ENCODE data around the gene TBCD.
A peak's percentile ranks its signal among the peaks of the same experiment; 100 is the strongest.

Gene TBCD

GRCh38 chr17:82751171-82751570 is 694 bp upstream of the TBCD start:
- DNase-seq (ENCODE audit: low read depth, low spot score), result no peak
- Histone ChIP-seq H3K27ac (peak overlapping the region; percentile 67; the same call in 1 of the 2 replicates), H3K9me3 (ENCODE audit: low read depth, low read length) (no peaks in the 10 kb centered on the region), H3K4me3 (no peak overlapping the region), H3K36me3 (ENCODE audit: insufficient read depth, low read length) (peaks cover 2% of the 10 kb centered on the region; the same call in 1 of the 2 replicates), H3K9ac (ENCODE audit: insufficient read length) (no peak overlapping the region)
- TF ChIP-seq FOXP2 (optimal IDR thresholded peaks at IDR 0.05; ENCODE audit: control extremely low read depth, extremely low read length, insufficient read depth), result no peak
- TF ChIP-seq EZH2 (IDR thresholded peaks at IDR 0.05), result no peak
- TF ChIP-seq POLR2AphosphoS5 (IDR thresholded peaks at IDR 0.05; ENCODE audit: borderline replicate concordance, low read depth, low read length), result no peak

- TF ChIP-seq EZH2 (IDR thresholded peaks at IDR 0.05), result no peak
- no peak for TF ChIP-seq FOXP2 (optimal IDR thresholded peaks at IDR 0.05; ENCODE audit: control extremely low read depth, extremely low read length, insufficient read depth)
- TF ChIP-seq POLR2AphosphoS5 (IDR thresholded peaks at IDR 0.05; ENCODE audit: borderline replicate concordance, low read depth, low read length), result no peak
- Histone ChIP-seq H3K9me3 (ENCODE audit: low read depth, low read length) (no peaks in the 10 kb centered on the region), H3K27ac (no peak overlapping the region), H3K36me3 (ENCODE audit: insufficient read depth, low read length) (peaks cover 10% of the 10 kb centered on the region; the same call in 1 of the 2 replicates), H3K4me3 (peak overlapping the region; percentile 98), H3K9ac (ENCODE audit: insufficient read length) (peak overlapping the region; percentile 81)
- no peak for DNase-seq (ENCODE audit: low read depth, low spot score)
These were observed 721 bp downstream of the TBCD start for GRCh38 chr17:82752371-82753200.

- DNase-seq (ENCODE audit: low read depth, low spot score), result no peak
- Histone ChIP-seq H3K9ac (ENCODE audit: insufficient read length) (peak overlapping the region; percentile 81), H3K9me3 (ENCODE audit: low read depth, low read length) (no peaks in the 10 kb centered on the region), H3K27ac (no peak overlapping the region), H3K36me3 (ENCODE audit: insufficient read depth, low read length) (peaks cover 13% of the 10 kb centered on the region; the same call in 1 of the 2 replicates), H3K4me3 (peak overlapping the region; percentile 98)
- TF ChIP-seq FOXP2 (optimal IDR thresholded peaks at IDR 0.05; ENCODE audit: control extremely low read depth, extremely low read length, insufficient read depth) (no peak), POLR2AphosphoS5 (IDR thresholded peaks at IDR 0.05; ENCODE audit: borderline replicate concordance, low read depth, low read length) (no peak), EZH2 (IDR thresholded peaks at IDR 0.05) (no peak)
These were observed 1.3 kb downstream of the TBCD start for GRCh38 chr17:82753201-82753464.

- Histone ChIP-seq H3K9me3 (ENCODE audit: low read depth, low read length) (no peaks in the 10 kb centered on the region), H3K9ac (ENCODE audit: insufficient read length) (no peak overlapping the region), H3K36me3 (ENCODE audit: insufficient read depth, low read length) (peaks cover 13% of the 10 kb centered on the region; the same call in 1 of the 2 replicates), H3K4me3 (peak overlapping the region; percentile 23; the same call in 1 of the 2 replicates), H3K27ac (peak overlapping the region; percentile 26; the same call in 1 of the 2 replicates)
- DNase-seq (ENCODE audit: low read depth, low spot score), result no peak
- no peak for TF ChIP-seq FOXP2 (optimal IDR thresholded peaks at IDR 0.05; ENCODE audit: control extremely low read depth, extremely low read length, insufficient read depth)
- TF ChIP-seq POLR2AphosphoS5 (IDR thresholded peaks at IDR 0.05; ENCODE audit: borderline replicate concordance, low read depth, low read length), result no peak
- no peak for TF ChIP-seq EZH2 (IDR thresholded peaks at IDR 0.05)
These were observed 2.7 kb downstream of the TBCD start for GRCh38 chr17:82754297-82755208.

GRCh38 chr17:82756166-82756565 is 4.3 kb downstream of the TBCD start:
- H3K36me3 ChIP-seq (ENCODE audit: insufficient read depth, low read length), result peaks cover 23% of the 10 kb centered on the region; the same call in 1 of the 2 replicates
- DNase-seq (ENCODE audit: low read depth, low spot score), result no peak
- H3K9ac ChIP-seq (ENCODE audit: insufficient read length), result no peak overlapping the region
- H3K27ac ChIP-seq, result no peak overlapping the region
- H3K9me3 ChIP-seq (ENCODE audit: low read depth, low read length), result no peaks in the 10 kb centered on the region
- H3K4me3 ChIP-seq, result no peak overlapping the region
- TF ChIP-seq POLR2AphosphoS5 (IDR thresholded peaks at IDR 0.05; ENCODE audit: borderline replicate concordance, low read depth, low read length), result no peak
- TF ChIP-seq EZH2 (IDR thresholded peaks at IDR 0.05), result no peak
- TF ChIP-seq FOXP2 (optimal IDR thresholded peaks at IDR 0.05; ENCODE audit: control extremely low read depth, extremely low read length, insufficient read depth), result no peak

- Histone ChIP-seq H3K36me3 (ENCODE audit: insufficient read depth, low read length) (peaks cover 64% of the 10 kb centered on the region), H3K9ac (ENCODE audit: insufficient read length) (no peak overlapping the region), H3K27ac (0 out of 2 replicates have a peak overlapping the region, but pooled peaks have one; percentile 42), H3K9me3 (ENCODE audit: low read depth, low read length) (no peaks in the 10 kb centered on the region), H3K4me3 (no peak overlapping the region)
- DNase-seq (ENCODE audit: low read depth, low spot score), result no peak
- TF ChIP-seq EZH2 (IDR thresholded peaks at IDR 0.05) (no peak), POLR2AphosphoS5 (IDR thresholded peaks at IDR 0.05; ENCODE audit: borderline replicate concordance, low read depth, low read length) (no peak), FOXP2 (optimal IDR thresholded peaks at IDR 0.05; ENCODE audit: control extremely low read depth, extremely low read length, insufficient read depth) (no peak)
These were observed 13.5 kb downstream of the TBCD start for GRCh38 chr17:82765371-82765770.

- no peak for DNase-seq (ENCODE audit: low read depth, low spot score)
- Histone ChIP-seq H3K4me3 (no peak overlapping the region), H3K36me3 (ENCODE audit: insufficient read depth, low read length) (peaks cover 59% of the 10 kb centered on the region), H3K9ac (ENCODE audit: insufficient read length) (no peak overlapping the region), H3K27ac (no peak overlapping the region), H3K9me3 (ENCODE audit: low read depth, low read length) (no peaks in the 10 kb centered on the region)
- TF ChIP-seq EZH2 (IDR thresholded peaks at IDR 0.05), result no peak
- no peak for TF ChIP-seq POLR2AphosphoS5 (IDR thresholded peaks at IDR 0.05; ENCODE audit: borderline replicate concordance, low read depth, low read length)
- TF ChIP-seq FOXP2 (optimal IDR thresholded peaks at IDR 0.05; ENCODE audit: control extremely low read depth, extremely low read length, insufficient read depth), result no peak
These were observed 15.3 kb downstream of the TBCD start for GRCh38 chr17:82767041-82767754.
